Colon (tissue), 2 donors: Measurements from ENCODE around the gene LHX1.

Source experiments
- FAIRE-seq: peaks from 2 replicates; lab custom pipeline; 2012; peaks lifted over from hg19 to GRCh38; lab: Jason Lieb, UNC
- donor health status: control.
- donor health status: control.

LHX1 gene

GRCh38 chr17:36939052-36939801 lies 2.0 kb downstream of the LHX1 start:
- FAIRE-seq = no peak

- no peak for FAIRE-seq
These were observed 2.6 kb downstream of the LHX1 start for GRCh38 chr17:36939802-36940312.

GRCh38 chr17:36940313-36941264 lies 3.3 kb downstream of the LHX1 start:
- no peak for FAIRE-seq

- FAIRE-seq = no peak
These were observed 4.2 kb downstream of the LHX1 start for GRCh38 chr17:36941265-36942010.

GRCh38 chr17:36942019-36942599 lies 4.8 kb downstream of the LHX1 start:
- FAIRE-seq = no peak

- no peak for FAIRE-seq
These were observed 5.4 kb downstream of the LHX1 start for GRCh38 chr17:36942631-36943125.

GRCh38 chr17:36943250-36944191 lies 6.2 kb downstream of the LHX1 start:
- FAIRE-seq = no peak

- FAIRE-seq = no peak
These were observed 7.3 kb downstream of the LHX1 start for GRCh38 chr17:36944553-36944952.

GRCh38 chr17:36945140-36945539 lies 7.9 kb downstream of the LHX1 start:
- FAIRE-seq = no peak

GRCh38 chr17:36945959-36946725 lies 8.9 kb downstream of the LHX1 start:
- no peak for FAIRE-seq

- FAIRE-seq = no peak
These were observed 9.4 kb downstream of the LHX1 start for GRCh38 chr17:36946726-36947091.

- no peak for FAIRE-seq
These were observed 10.8 kb downstream of the LHX1 start for GRCh38 chr17:36947922-36948716.

GRCh38 chr17:36948717-36949460 lies 11.6 kb downstream of the LHX1 start, which contains the start of gene AATF:
Gene AATF, plus strand, starts transcription at chr17:36948954. Its CDS starts 172 bp downstream, at chr17:36949126.
- no peak for FAIRE-seq

- no peak for FAIRE-seq
These were observed 12.2 kb downstream of the LHX1 start for GRCh38 chr17:36949461-36949927.

GRCh38 chr17:36950027-36950426 lies 12.8 kb downstream of the LHX1 start:
- no peak for FAIRE-seq

GRCh38 chr17:36951084-36951789 lies 14.0 kb downstream of the LHX1 start:
- FAIRE-seq = no peak

GRCh38 chr17:36971508-36971907 lies 34.2 kb downstream of the LHX1 start:
- no peak for FAIRE-seq
